ENCODE measurements around the gene ENG.
A peak's percentile ranks its signal among the peaks of the same experiment; 100 is the strongest.

ENG gene

DNA sequence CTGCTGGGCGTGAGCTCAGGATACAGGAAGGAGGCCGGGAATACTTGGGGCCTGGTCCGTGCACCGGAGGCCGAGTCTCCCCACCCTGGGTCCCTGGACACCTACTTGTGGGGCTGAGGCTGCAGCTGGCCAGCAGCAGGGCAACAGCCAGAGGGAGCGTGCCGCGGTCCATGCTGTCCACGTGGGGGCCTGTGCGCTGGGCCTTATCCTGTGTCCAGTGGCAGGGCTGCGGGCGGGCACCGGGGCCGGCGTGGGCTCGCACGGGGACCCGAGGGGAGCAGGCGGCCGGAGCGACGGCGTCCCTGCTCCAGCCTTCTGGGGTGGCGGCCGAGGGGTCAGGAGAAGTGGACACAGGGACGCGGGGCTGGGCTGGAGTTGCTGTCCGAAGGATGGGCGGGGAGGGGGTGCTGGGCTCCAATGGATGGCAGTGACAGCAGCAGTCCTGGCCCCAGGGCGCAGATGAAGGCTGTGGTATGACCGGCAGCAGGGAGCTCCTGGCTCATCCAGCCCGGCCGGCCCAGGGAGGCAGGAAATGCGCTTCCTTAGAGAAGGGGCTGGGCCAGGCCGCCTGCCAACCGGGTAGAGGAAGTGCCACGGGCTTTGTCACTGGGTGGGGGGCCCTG is at the start of gene ENG:
TSS of gene ENG (minus strand) at position 475 of the 623 bp plus-strand sequence. CDS start at position 172, 303 bp downstream.
- TF ChIP-seq, protein P1, sequence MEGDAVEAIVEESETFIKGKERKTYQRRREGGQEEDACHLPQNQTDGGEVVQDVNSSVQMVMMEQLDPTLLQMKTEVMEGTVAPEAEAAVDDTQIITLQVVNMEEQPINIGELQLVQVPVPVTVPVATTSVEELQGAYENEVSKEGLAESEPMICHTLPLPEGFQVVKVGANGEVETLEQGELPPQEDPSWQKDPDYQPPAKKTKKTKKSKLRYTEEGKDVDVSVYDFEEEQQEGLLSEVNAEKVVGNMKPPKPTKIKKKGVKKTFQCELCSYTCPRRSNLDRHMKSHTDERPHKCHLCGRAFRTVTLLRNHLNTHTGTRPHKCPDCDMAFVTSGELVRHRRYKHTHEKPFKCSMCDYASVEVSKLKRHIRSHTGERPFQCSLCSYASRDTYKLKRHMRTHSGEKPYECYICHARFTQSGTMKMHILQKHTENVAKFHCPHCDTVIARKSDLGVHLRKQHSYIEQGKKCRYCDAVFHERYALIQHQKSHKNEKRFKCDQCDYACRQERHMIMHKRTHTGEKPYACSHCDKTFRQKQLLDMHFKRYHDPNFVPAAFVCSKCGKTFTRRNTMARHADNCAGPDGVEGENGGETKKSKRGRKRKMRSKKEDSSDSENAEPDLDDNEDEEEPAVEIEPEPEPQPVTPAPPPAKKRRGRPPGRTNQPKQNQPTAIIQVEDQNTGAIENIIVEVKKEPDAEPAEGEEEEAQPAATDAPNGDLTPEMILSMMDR (IDR thresholded peaks at IDR 0.05; ENCODE audit: borderline replicate concordance, control extremely low read depth, extremely low read depth, insufficient read depth, missing control alignments) = no peak
- in situ Hi-C loops (cut with MboI; ENCODE audit: low sequenced_read_pairs, unreplicated experiment) = no loop called here
- DNase-seq (ENCODE audit: low spot score) = no peak

DNA sequence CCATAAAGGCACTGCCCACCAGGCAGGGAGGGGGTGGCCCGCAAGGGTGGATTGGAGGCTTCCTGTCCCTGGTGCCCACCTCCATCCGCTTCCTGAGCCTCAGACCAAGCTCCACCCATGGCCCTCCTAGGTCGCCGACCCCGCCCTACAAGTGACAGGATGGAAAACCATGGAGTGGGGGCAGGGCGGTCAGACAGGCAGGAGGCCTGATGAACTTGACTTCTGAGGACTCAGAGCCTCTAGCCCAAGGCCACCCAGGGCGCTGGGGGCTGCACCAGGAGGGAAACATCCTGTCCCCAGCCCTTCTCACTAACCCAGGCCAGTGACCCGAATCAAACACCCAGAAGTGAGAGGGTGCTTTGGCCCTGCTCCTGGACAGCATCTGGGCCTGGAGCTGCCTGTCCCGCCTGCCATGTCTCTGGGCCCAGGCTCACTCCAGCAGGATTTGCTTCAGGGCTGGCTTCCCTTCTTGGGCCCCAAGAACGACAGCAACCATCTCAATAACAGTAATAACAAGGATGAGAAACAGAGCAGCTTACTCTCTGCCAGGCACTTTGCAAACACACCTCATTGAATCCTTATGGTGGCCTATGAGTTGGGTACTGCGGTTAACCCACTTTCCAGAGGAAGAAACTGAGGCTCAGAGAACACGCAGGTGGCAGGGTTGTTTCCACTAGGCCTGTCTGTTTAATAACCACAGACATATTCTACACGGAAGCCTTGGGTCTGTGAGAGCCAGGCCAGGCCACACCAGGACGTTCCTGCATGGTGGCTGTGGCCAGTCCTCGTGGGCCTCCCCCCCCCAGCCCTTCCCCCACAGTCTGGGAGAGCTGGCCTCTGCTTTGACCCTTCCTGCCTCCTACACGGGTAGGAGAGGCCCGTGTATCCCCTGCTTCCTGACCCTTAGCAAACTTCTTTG is 49.4 kb upstream of the ENG start:
- in situ Hi-C loops (cut with MboI; ENCODE audit: low sequenced_read_pairs, unreplicated experiment) = no loop called here
- DNase-seq (ENCODE audit: low spot score) = peak; percentile 79
- TF ChIP-seq, protein P1 (IDR thresholded peaks at IDR 0.05; ENCODE audit: borderline replicate concordance, control extremely low read depth, extremely low read depth, insufficient read depth, missing control alignments) = no peak

DNA sequence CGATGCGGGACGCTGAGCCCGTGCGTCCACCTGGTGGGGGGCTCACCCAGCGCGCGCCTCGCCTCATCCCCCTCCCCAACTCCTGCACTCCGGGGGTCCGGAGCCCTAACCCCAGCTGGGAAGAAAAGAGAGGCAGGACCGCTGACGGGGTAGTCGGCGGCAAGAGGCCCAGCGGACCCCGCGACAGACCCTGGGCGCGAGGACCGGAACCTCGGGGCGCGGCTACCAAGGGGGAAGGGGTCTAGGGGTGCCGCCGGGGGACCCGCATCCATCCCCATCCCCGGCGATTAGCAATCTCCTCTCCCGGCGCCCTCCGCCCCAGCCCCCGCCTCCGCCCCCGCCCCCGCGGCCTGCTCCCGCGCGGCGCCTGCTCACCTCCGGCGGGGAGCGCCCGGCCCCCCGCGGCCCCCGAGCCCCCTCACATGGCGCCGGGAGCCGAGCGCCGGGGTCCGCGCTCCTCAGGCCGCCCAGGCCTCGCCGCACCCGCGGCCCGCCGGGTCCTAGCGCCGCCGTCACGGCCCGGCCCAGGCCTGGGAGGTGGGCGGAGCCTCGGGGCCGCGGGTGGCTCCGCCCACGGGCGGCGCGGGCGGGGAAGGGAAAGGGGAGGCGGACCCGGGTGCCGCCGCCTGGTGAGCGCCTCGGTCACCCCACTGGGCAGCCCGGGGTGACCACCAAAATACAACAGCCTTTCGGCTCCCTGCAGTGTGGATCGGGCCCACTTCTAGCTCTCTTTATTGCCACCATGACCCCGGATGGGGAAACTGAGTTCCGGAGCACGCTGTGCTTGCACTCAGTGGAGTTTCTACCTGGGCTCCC is 44.9 kb upstream of the ENG start, which contains the start of gene ST6GALNAC6:
TSS of gene ST6GALNAC6 (minus strand) at position 476 of the 816 bp plus-strand sequence. CDS start 1,622 bp downstream, outside the sequence.
- DNase-seq (ENCODE audit: low spot score) = peak; percentile 95
- TF ChIP-seq, protein P1 (IDR thresholded peaks at IDR 0.05; ENCODE audit: borderline replicate concordance, control extremely low read depth, extremely low read depth, insufficient read depth, missing control alignments) = peak; percentile 3
- in situ Hi-C loops (cut with MboI; ENCODE audit: low sequenced_read_pairs, unreplicated experiment) = no loop called here

GRCh38 chr9:127898433-127899127 is 44.1 kb upstream of the ENG start:
- peak; percentile 73 for DNase-seq (ENCODE audit: low spot score)
- TF ChIP-seq, protein P1 (IDR thresholded peaks at IDR 0.05; ENCODE audit: borderline replicate concordance, control extremely low read depth, extremely low read depth, insufficient read depth, missing control alignments) = no peak
- in situ Hi-C loops (cut with MboI; ENCODE audit: low sequenced_read_pairs, unreplicated experiment) = no loop called here

- DNase-seq (ENCODE audit: low spot score) = peak; percentile 82
- TF ChIP-seq, protein P1 (IDR thresholded peaks at IDR 0.05; ENCODE audit: borderline replicate concordance, control extremely low read depth, extremely low read depth, insufficient read depth, missing control alignments) = no peak
- in situ Hi-C loops (cut with MboI; ENCODE audit: low sequenced_read_pairs, unreplicated experiment) = no loop called here
Observed at GRCh38 chr9:127897193-127897692, 42.8 kb upstream of the ENG start.

All from GM13976 (cell line).